Measurements from ENCODE around the gene PDGFC.

- no peak for TF ChIP-seq HNRNPL (IDR thresholded peaks at IDR 0.05; ENCODE audit: low read depth, low read length)
- TF ChIP-seq CREB1 (IDR thresholded peaks at IDR 0.05): no peak
- TF ChIP-seq CREB1 (CRISPR knock-in tag; IDR thresholded peaks at IDR 0.05): no peak
- TF ChIP-seq SP1 (IDR thresholded peaks at IDR 0.05): no peak
- TF ChIP-seq SP1 (CRISPR knock-in tag; IDR thresholded peaks at IDR 0.05): no peak
- no peak for TF ChIP-seq YY1 (IDR thresholded peaks at IDR 0.05; ENCODE audit: insufficient read depth, insufficient replicate concordance, low read depth, low read length)
- no peak for TF ChIP-seq ZSCAN21 (CRISPR knock-in tag; IDR thresholded peaks at IDR 0.05; ENCODE audit: borderline replicate concordance)
- no peak for TF ChIP-seq SUZ12 (IDR thresholded peaks at IDR 0.05; ENCODE audit: low read depth, low read length)
- no peak for TF ChIP-seq JUND (CRISPR knock-in tag; IDR thresholded peaks at IDR 0.05)
- TF ChIP-seq U2AF1 (optimal IDR thresholded peaks at IDR 0.05; ENCODE audit: low read depth, low read length): no peak
- TF ChIP-seq, protein P1, sequence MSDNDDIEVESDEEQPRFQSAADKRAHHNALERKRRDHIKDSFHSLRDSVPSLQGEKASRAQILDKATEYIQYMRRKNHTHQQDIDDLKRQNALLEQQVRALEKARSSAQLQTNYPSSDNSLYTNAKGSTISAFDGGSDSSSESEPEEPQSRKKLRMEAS (IDR thresholded peaks at IDR 0.05): no peak
- no peak for TF ChIP-seq FOXO4 (CRISPR knock-in tag; conservative IDR thresholded peaks at IDR 0.05)
- no peak for TF ChIP-seq FOXM1 (CRISPR knock-in tag; IDR thresholded peaks at IDR 0.05)
- TF ChIP-seq EP300 (IDR thresholded peaks at IDR 0.05; ENCODE audit: low read depth in 2 of 2, low read length in 2 of 2): no peak
- TF ChIP-seq EP300 (CRISPR knock-in tag; IDR thresholded peaks at IDR 0.05; ENCODE audit: borderline replicate concordance): no peak
- TF ChIP-seq, protein P2, sequence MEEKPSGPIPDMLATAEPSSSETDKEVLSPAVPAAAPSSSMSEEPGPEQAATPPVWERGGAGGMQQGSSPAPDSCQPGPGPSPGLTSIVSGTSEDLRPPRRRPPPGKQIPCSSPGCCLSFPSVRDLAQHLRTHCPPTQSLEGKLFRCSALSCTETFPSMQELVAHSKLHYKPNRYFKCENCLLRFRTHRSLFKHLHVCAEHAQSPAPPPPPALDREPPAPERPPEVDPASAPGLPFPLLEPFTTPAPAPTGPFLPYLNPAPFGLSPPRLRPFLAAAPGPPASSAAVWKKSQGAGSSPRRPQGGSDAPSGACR (CRISPR knock-in tag; IDR thresholded peaks at IDR 0.05): no peak
Measured at GRCh38 chr4:156898373-156899117, 73.1 kb downstream of the PDGFC start.

Measured in HepG2 (cell line).